LNCaP clone FGC (cell line): ENCODE results near the gene FUNDC2.

Experiments
- DNase-seq: peaks from one replicate; pipeline ENCODE4 v3.0.0-alpha.2; 2011; ENCODE audit warnings: low read depth
- H3K4me3 ChIP-seq: 2 replicates; pipeline ENCODE4 v1.5.1; 2011; ENCODE audit warnings: mild to moderate bottlenecking, low read depth, low read length, control low read depth
- CTCF ChIP-seq: IDR thresholded peaks from 2 replicates; pipeline ENCODE4 v1.5.1; 2012; ENCODE audit warnings: mild to moderate bottlenecking; ENCODE audit not compliant: control insufficient read depth, insufficient read depth; ENCODE audit errors: extremely low read depth

FUNDC2 gene

GRCh38 chrX:155026420-155026726 lies 271 bp upstream of the FUNDC2 start:
- no peak for DNase-seq
- TF ChIP-seq CTCF: no peak
- peak overlapping the region; percentile 78 for H3K4me3 ChIP-seq

- DNase-seq: peak; percentile 13
- TF ChIP-seq CTCF: no peak
- peak overlapping the region; percentile 78 for H3K4me3 ChIP-seq
These were observed 944 bp downstream of the FUNDC2 start for GRCh38 chrX:155027509-155028066.

GRCh38 chrX:155028129-155028528 lies 1.5 kb downstream of the FUNDC2 start:
- no peak for TF ChIP-seq CTCF
- peak; percentile 54 for DNase-seq
- H3K4me3 ChIP-seq: peak overlapping the region; percentile 78

- peak overlapping the region; percentile 78; the same call in 1 of the 2 replicates for H3K4me3 ChIP-seq
- no peak for DNase-seq
- TF ChIP-seq CTCF: no peak
These were observed 2.2 kb downstream of the FUNDC2 start for GRCh38 chrX:155028877-155029291.

GRCh38 chrX:155031657-155032056 lies 5.0 kb downstream of the FUNDC2 start:
- no peak for TF ChIP-seq CTCF
- no peak overlapping the region for H3K4me3 ChIP-seq
- DNase-seq: no peak

- TF ChIP-seq CTCF: no peak
- no peak for DNase-seq
These were observed 9.0 kb downstream of the FUNDC2 start for GRCh38 chrX:155035688-155036087.

GRCh38 chrX:155046129-155046810 lies 19.6 kb downstream of the FUNDC2 start:
- TF ChIP-seq CTCF: no peak
- no peak for DNase-seq
- H3K4me3 ChIP-seq: no peak overlapping the region

More at GRCh38 chrX:155035688-155036087, 9.0 kb downstream of the FUNDC2 start:
- H3K4me3 ChIP-seq: no peak overlapping the region
